Left lung (tissue), 10 donors: ENCODE data around the gene GLB1L3. TPM values are rescaled to one million over a fixed set of nuclear protein-coding genes. Genes with fewer than 3 reads are reported as not detected.

Source experiments
- ATAC-seq: fragments of 200-7000 bp; cut with Tn5 transposase; one replicate; pipeline ENCODE4 v1.9.1; 2020; ENCODE audit warnings: moderate library complexity
- DNase-seq, 4 donors: peaks; one replicate each; pipeline ENCODE4 v3.0.0-alpha.2; 2013 to 2020
- H3K27ac ChIP-seq, 2 donors: fragments of 200-600 bp; sonication (generic) in 1 of 2; one replicate each; pipeline versions ENCODE4 v1.5.0 to v1.8.0; 2020 to 2021
- H3K27me3 ChIP-seq, 2 donors: fragments of 200-600 bp; sonication (generic) in 1 of 2; one replicate each; pipeline versions ENCODE4 v1.5.0 to v1.8.0; 2020 to 2021
- H3K36me3 ChIP-seq, 2 donors: fragments of 200-600 bp; sonication (generic) in 1 of 2; one replicate each; pipeline versions ENCODE4 v1.5.0 to v1.8.0; 2020 to 2021
- H3K4me1 ChIP-seq, 2 donors: fragments of 200-600 bp; one replicate each; pipeline ENCODE4 v1.8.0; 2021
- H3K4me3 ChIP-seq, 2 donors: fragments of 200-600 bp; sonication (generic) in 1 of 2; one replicate each; pipeline versions ENCODE4 v1.5.0 to v1.8.0; 2020 to 2021; ENCODE audit warnings: mild to moderate bottlenecking in 1 of 2
- H3K9me3 ChIP-seq, 2 donors: fragments of 200-600 bp; sonication (generic) in 1 of 2; one replicate each; pipeline versions ENCODE4 v1.5.0 to v1.8.0; 2020 to 2021
- intact Hi-C, 2 donors: fragments of 100-400 bp; cut with DNase I; formaldehyde crosslinking; loops; one replicate each; pipeline versions ENCODE4 v1.11.2 to v1.14.2; 2022
- polyA plus RNA-seq, 6 donors: library from polyadenylated mRNA; unstranded; fragments of 120-200 nt; gene quantifications; one replicate each; pipeline ENCODE4 v1.2.1, GENCODE V29; 2013; ENCODE audit not compliant: insufficient read length in 6 of 6
- total RNA-seq, 2 donors: library from RNA; stranded (reverse); fragmentation: NEBNext Ultra II Directional; extraction: Animal tissue kit (Norgen Biotek cat#: 25700); gene quantifications; one replicate each; pipeline ENCODE4 v1.2.1, GENCODE V29; 2021
- TF ChIP-seq, protein P1 (sequence below), 2 donors: fragments of 200-600 bp; sonication (generic) in 1 of 2; IDR thresholded peaks; one replicate each; pipeline versions ENCODE4 v1.5.0 to v1.8.0; 2021; ENCODE audit warnings: antibody characterized with exemption in 2 of 2
- donor health status: DM: no; HTN: yes; CAD: no.
- donor health status: DM: no; HTN: no; CAD: no.

Gene GLB1L3
- total and polyA plus RNA-seq, 8 donors, result 0.10 to 0.29 (median 0.15) TPM; not detected in 2

DNA sequence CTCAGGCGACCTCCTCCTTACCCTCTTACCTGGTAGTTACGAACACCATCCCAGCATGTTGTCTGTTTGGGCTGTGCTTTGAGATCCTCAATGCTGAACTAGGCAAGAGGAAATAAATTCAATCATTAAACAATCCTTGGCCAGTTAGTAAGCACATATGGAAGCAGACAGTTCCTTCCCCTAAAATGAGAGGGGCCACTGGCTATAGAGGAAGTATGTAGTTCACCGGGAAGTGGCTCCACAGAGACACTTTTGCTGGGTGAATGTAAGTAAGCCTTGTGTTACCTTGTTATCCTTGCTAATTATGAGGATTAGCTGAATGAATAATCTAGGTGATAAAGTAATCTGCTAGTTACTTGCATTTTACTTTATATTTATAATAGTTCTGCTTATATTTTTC lies 25.9 kb upstream of the GLB1L3 start:
- Histone ChIP-seq H3K36me3 (peaks cover 0 to 46% of the 10 kb centered on the region in 2 donors), H3K27me3 (no peaks in the 10 kb centered on the region), H3K27ac (no peak overlapping the region), H3K9me3 (no peaks in the 10 kb centered on the region), H3K4me1 (peaks cover 18 to 42% of the 10 kb centered on the region in 2 donors), H3K4me3 (no peak overlapping the region)
- no peak for DNase-seq
- TF ChIP-seq, protein P1, sequence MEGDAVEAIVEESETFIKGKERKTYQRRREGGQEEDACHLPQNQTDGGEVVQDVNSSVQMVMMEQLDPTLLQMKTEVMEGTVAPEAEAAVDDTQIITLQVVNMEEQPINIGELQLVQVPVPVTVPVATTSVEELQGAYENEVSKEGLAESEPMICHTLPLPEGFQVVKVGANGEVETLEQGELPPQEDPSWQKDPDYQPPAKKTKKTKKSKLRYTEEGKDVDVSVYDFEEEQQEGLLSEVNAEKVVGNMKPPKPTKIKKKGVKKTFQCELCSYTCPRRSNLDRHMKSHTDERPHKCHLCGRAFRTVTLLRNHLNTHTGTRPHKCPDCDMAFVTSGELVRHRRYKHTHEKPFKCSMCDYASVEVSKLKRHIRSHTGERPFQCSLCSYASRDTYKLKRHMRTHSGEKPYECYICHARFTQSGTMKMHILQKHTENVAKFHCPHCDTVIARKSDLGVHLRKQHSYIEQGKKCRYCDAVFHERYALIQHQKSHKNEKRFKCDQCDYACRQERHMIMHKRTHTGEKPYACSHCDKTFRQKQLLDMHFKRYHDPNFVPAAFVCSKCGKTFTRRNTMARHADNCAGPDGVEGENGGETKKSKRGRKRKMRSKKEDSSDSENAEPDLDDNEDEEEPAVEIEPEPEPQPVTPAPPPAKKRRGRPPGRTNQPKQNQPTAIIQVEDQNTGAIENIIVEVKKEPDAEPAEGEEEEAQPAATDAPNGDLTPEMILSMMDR (IDR thresholded peaks at IDR 0.05), result no peak
- ATAC-seq, result no peak
- intact Hi-C loops, result no loop called here

DNA sequence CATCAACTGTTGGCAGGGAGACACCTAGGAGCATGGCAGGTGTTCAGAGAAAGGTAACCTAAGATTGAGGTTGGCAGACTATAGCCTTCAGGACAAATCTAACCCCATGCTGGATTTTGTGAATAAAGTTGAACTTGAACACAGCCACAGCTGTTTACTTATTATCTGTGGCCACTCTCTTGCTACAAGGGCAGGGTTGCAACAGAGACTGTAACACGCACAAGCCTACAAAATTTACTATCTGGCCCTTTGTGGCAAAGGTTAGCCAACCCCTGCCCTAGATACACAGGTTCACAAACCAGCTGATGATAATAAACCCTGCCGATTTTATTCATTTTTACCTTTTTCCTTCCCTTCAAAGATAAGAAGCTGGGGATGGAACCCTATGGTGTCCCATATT lies 25.5 kb upstream of the GLB1L3 start:
- Histone ChIP-seq H3K4me1 (peaks cover 18 to 47% of the 10 kb centered on the region in 2 donors), H3K9me3 (no peaks in the 10 kb centered on the region), H3K27me3 (no peaks in the 10 kb centered on the region), H3K36me3 (peaks cover 0 to 42% of the 10 kb centered on the region in 2 donors), H3K4me3 (no peak overlapping the region), H3K27ac (no peak overlapping the region)
- DNase-seq, result no peak
- TF ChIP-seq, protein P1 (IDR thresholded peaks at IDR 0.05), result no peak
- no peak for ATAC-seq
- intact Hi-C loops, result no loop called here

DNA sequence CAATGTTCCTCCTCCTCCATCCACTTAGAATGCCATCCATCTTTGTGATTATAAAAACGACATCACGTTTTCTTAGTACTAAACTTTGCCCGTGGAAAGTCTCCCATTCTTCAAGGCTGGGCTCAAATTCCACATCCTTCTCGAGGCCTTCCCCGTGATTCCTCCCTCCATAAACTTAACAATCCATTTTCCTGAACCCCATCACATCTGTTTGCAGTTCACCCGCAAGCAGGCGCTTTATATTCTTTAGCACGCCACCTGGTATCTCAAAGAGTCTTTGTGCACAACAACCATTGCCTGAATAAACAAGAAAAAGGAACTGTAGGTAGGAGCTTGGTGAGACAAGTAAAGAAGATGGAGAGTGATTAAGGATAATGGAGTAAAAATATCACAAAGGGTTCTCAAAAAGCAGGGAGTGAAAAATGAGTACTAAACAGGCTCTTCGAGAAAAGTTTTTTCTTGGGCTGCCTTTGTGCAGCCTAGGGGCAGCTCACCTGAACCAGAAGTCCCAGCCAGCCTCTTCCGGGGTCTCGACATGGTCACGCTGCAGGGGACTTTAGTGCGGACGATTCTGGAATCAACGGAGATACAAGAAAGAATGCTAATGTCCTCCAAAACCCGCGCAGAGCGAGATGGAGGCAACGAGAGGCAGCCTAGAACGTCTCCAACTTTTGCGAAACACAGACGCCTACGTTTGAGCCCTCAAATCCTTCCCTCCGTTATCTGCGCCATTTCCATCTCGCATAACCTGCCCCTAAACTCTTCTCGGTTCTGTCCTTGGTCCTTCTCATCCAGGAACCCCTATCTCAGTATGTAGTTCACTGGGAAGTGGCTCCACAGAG lies 23.6 kb upstream of the GLB1L3 start:
- Histone ChIP-seq H3K4me3 (peak overlapping the region; percentile 90 to 91), H3K27ac (peak overlapping the region; percentile 55 to 78), H3K9me3 (no peaks in the 10 kb centered on the region), H3K4me1 (peaks cover 18 to 49% of the 10 kb centered on the region in 2 donors), H3K27me3 (no peaks in the 10 kb centered on the region), H3K36me3 (peaks cover 0 to 33% of the 10 kb centered on the region in 2 donors)
- ATAC-seq, result peak; percentile 28
- intact Hi-C loops, result no loop called here
- TF ChIP-seq, protein P1 (IDR thresholded peaks at IDR 0.05), result no peak
- DNase-seq, result peak in 1 of 4 donors; percentile 35

DNA sequence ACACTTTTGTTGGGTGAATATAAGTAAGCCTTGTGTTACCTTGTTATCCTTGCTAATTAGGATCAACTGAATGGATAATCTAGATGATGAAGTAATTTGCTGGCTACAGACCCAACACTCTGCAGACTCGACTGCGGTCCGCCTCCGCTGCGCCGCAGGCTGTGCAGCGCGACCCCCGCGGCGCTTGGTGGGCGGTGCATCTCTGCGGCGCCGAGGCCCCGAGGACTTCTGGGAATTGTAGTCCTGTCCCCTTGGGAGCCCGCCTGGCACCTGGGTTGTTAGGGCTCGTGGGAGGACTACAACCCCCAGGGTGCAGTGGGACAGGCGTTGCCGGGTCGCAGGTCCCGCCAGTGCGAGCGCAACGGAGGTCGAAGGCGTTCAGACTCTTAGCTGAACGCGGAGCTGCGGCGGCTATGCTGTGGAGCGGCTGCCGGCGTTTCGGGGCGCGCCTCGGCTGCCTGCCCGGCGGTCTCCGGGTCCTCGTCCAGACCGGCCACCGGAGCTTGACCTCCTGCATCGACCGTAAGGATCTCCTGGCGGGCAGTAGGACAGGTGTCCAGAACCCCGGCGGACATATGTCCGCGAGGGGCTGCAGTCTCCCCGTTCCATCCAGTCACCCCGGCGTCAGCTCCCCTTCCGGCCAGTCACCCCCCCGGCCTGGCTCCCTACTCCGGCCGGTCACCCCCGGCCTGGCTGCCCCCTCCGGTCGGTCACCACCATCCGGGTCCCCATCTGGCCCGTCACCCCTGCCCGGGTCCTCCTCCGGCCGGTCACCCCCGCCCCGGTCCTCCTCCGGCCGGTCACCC lies 22.8 kb upstream of the GLB1L3 start, which contains the start of the genes ACAD8 and THYN1:
Gene ACAD8, plus strand, starts transcription at position 381 of the 806 bp plus-strand sequence. Its CDS starts 33 bp downstream, at position 414.
Gene THYN1, minus strand, starts transcription at position 165 of the 806 bp plus-strand sequence. CDS start 470 bp downstream, outside the sequence.
- peaks cover 18 to 49% of the 10 kb centered on the region in 2 donors for H3K4me1 ChIP-seq
- TF ChIP-seq, protein P1 (IDR thresholded peaks at IDR 0.05), result peak; percentile 27 to 59
- H3K27me3 ChIP-seq, result no peaks in the 10 kb centered on the region
- peak within 1 kb of the TSS; percentile 55 to 78 for H3K27ac ChIP-seq
- peak; percentile 100 for ATAC-seq
- peaks cover 0 to 31% of the 10 kb centered on the region in 2 donors for H3K36me3 ChIP-seq
- peak within 1 kb of the TSS; percentile 90 to 91 for H3K4me3 ChIP-seq
- H3K9me3 ChIP-seq, result no peaks in the 10 kb centered on the region
- peak; percentile 96 to 98 (median 98) for DNase-seq
- intact Hi-C loops, result no loop called here
